ENCODE data around the gene TTLL7. TPM values are rescaled to one million over a fixed set of nuclear protein-coding genes. Genes with fewer than 3 reads are reported as not detected.

TTLL7 gene
- total RNA-seq, 4 donors from 2014 or later, result 8.4 to 21.6 (median 12.0) TPM

- H3K9me3 ChIP-seq, result no peaks in the 10 kb centered on the region
- H3K4me1 ChIP-seq, result peaks cover 0 to 7% (median 0%) of the 10 kb centered on the region in 4 donors
- DNase-seq (ENCODE audit: low spot score in 2 of 2), result no peak
- H3K4me3 ChIP-seq, result no peak overlapping the region
- no peaks in the 10 kb centered on the region for H3K27me3 ChIP-seq
- no peak for TF ChIP-seq EP300 (IDR thresholded peaks at IDR 0.05)
- TF ChIP-seq CTCF (IDR thresholded peaks at IDR 0.05), result no peak
- no peak overlapping the region for H3K27ac ChIP-seq
- 81 to 90% methylated on average over 2 of the region's 2 CpGs for WGBS, 2 donors
- H3K36me3 ChIP-seq, result no peaks in the 10 kb centered on the region
These were observed 126.4 kb downstream of the TTLL7 start for GRCh38 chr1:83872515-83872914.

GRCh38 chr1:83864991-83865390 lies 133.9 kb downstream of the TTLL7 start:
- no peaks in the 10 kb centered on the region for H3K36me3 ChIP-seq
- H3K4me3 ChIP-seq, result no peak overlapping the region
- no peaks in the 10 kb centered on the region for H3K9me3 ChIP-seq
- WGBS, 2 donors, result 69 to 83% methylated on average over 2 of the region's 2 CpGs
- no peak for DNase-seq (ENCODE audit: low spot score in 2 of 2)
- peaks cover 0 to 12% (median 0%) of the 10 kb centered on the region in 4 donors for H3K4me1 ChIP-seq
- TF ChIP-seq EP300 (IDR thresholded peaks at IDR 0.05), result no peak
- H3K27me3 ChIP-seq, result no peaks in the 10 kb centered on the region
- no peak overlapping the region for H3K27ac ChIP-seq

DNA sequence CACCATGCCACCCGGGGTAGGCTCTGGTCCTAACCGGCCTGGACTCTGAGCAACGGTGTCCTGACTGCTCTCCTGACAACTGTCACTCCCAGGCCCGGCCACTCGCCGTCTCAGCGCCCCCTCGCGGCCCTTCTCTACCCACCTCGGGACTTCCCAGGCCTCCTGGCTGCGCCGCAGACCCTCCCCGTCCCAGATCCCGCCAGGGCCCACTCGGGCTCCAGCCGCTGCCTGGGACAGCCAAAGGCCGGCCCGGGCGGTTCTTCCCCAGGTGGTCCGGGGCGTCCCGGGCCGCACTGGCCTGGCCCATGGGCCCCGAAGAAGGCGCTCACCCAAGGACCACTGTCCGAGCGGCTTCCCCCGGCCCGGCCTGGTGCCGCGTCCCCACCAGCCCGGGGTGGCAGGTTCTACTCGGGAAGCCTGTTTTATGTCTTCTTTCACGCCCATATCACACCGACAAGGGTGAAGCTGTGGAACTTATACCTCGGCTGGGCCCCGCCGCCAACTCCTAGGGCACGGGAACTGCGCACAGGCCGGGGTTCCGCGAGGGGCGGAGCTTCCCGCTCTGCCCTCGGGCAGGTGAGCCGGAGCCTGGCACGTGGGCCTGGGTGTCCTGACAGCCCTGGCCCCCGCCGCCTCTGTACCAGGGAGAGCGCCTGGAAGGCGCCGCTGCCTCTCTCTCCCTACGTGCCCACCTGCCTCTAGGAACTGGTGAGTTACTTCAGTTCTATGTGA lies 138.3 kb downstream of the TTLL7 start:
- 23 to 26% methylated on average over 27 to 42 of the region's 54 CpGs for WGBS, 2 donors
- TF ChIP-seq CTCF (IDR thresholded peaks at IDR 0.05) (peak; percentile 63 to 71 (median 68)), EP300 (IDR thresholded peaks at IDR 0.05) (no peak)
- peak; percentile 50 to 58 for DNase-seq (ENCODE audit: low spot score in 2 of 2)
- Histone ChIP-seq H3K4me1 (peaks cover 0 to 10% (median 2%) of the 10 kb centered on the region in 4 donors), H3K4me3 (peak overlapping the region; percentile 23 to 66 (median 60)), H3K9me3 (no peaks in the 10 kb centered on the region), H3K36me3 (no peaks in the 10 kb centered on the region), H3K27ac (peak overlapping the region in 2 of 4 donors; percentile 57 to 80), H3K27me3 (no peaks in the 10 kb centered on the region)

GRCh38 chr1:83857716-83858115 lies 141.2 kb downstream of the TTLL7 start:
- no peak overlapping the region for H3K27ac ChIP-seq
- no peaks in the 10 kb centered on the region for H3K9me3 ChIP-seq
- TF ChIP-seq CTCF (IDR thresholded peaks at IDR 0.05) (no peak), EP300 (IDR thresholded peaks at IDR 0.05) (no peak), POLR2A (IDR thresholded peaks at IDR 0.05) (no peak)
- WGBS, 2 donors, result 53 to 54% methylated on average over 2 of the region's 2 CpGs
- no peaks in the 10 kb centered on the region for H3K27me3 ChIP-seq
- no peak for DNase-seq (ENCODE audit: low spot score in 2 of 2)
- H3K36me3 ChIP-seq, result no peaks in the 10 kb centered on the region
- H3K4me3 ChIP-seq, result no peak overlapping the region
- H3K4me1 ChIP-seq, result peaks cover 0 to 10% (median 2%) of the 10 kb centered on the region in 4 donors

- Histone ChIP-seq H3K4me1 (peaks cover 0 to 10% (median 2%) of the 10 kb centered on the region in 4 donors), H3K27me3 (no peaks in the 10 kb centered on the region), H3K4me3 (no peak overlapping the region), H3K27ac (no peak overlapping the region), H3K9me3 (no peaks in the 10 kb centered on the region), H3K36me3 (no peaks in the 10 kb centered on the region)
- no peak for DNase-seq (ENCODE audit: low spot score in 2 of 2)
- WGBS, 2 donors, result 45 to 67% methylated on average over 1 of the region's 1 CpG
- peak; percentile 16 to 33 (median 27) for TF ChIP-seq CTCF (IDR thresholded peaks at IDR 0.05)
- no peak for TF ChIP-seq EP300 (IDR thresholded peaks at IDR 0.05)
These were observed 141.8 kb downstream of the TTLL7 start for GRCh38 chr1:83857103-83857502.

Data from tibial nerve (tissue), 4 donors.